EL (cell line): ENCODE data around the gene IL21R.

Source experiments
- DNase-seq: peaks from one replicate; pipeline ENCODE4 v3.0.0-alpha.2; 2016

IL21R gene

GRCh38 chr16:27470567-27471431 lies 68.8 kb downstream of the IL21R start:
- peak; percentile 82 for DNase-seq

- no peak for DNase-seq
Measured at GRCh38 chr16:27471661-27472060, 69.7 kb downstream of the IL21R start.

GRCh38 chr16:27472091-27473020 lies 70.4 kb downstream of the IL21R start:
- DNase-seq = no peak

- DNase-seq = no peak
Measured at GRCh38 chr16:27473101-27473900, 71.3 kb downstream of the IL21R start.

GRCh38 chr16:27474041-27474440 lies 72.1 kb downstream of the IL21R start:
- no peak for DNase-seq

GRCh38 chr16:27474921-27475320 lies 72.9 kb downstream of the IL21R start:
- DNase-seq = no peak

- peak; percentile 93 for DNase-seq
Measured at GRCh38 chr16:27475561-27475960, 73.6 kb downstream of the IL21R start.

GRCh38 chr16:27476240-27476639 lies 74.3 kb downstream of the IL21R start:
- DNase-seq = no peak

- no peak for DNase-seq
Measured at GRCh38 chr16:27480761-27481160, 78.8 kb downstream of the IL21R start.

GRCh38 chr16:27481282-27481934 lies 79.4 kb downstream of the IL21R start:
- DNase-seq = no peak

- no peak for DNase-seq
Measured at GRCh38 chr16:27482397-27483087, 80.6 kb downstream of the IL21R start.

GRCh38 chr16:27483088-27483437 lies 81.1 kb downstream of the IL21R start:
- DNase-seq = no peak

- no peak for DNase-seq
Measured at GRCh38 chr16:27483624-27484023, 81.7 kb downstream of the IL21R start.

GRCh38 chr16:27485126-27485525 lies 83.2 kb downstream of the IL21R start:
- no peak for DNase-seq

GRCh38 chr16:27485811-27486210 lies 83.8 kb downstream of the IL21R start:
- DNase-seq = no peak

- no peak for DNase-seq
Measured at GRCh38 chr16:27486344-27486743, 84.4 kb downstream of the IL21R start.

- no peak for DNase-seq
Measured at GRCh38 chr16:27486760-27487159, 84.8 kb downstream of the IL21R start.

GRCh38 chr16:27489421-27489820 lies 87.4 kb downstream of the IL21R start:
- DNase-seq = no peak

GRCh38 chr16:27489906-27490305 lies 87.9 kb downstream of the IL21R start:
- no peak for DNase-seq

- peak; percentile 12 for DNase-seq
Measured at GRCh38 chr16:27491894-27492587, 90.1 kb downstream of the IL21R start.

- no peak for DNase-seq
Measured at GRCh38 chr16:27492588-27492979, 90.6 kb downstream of the IL21R start.
